Right kidney (tissue), 1 donor: Measurements from ENCODE around the gene EFNB1.

Experiments used
- DNase-seq: peaks from one replicate; pipeline ENCODE4 v3.0.0-alpha.2; 2016

Gene EFNB1

GRCh38 chrX:68880846-68881552, 52.2 kb downstream of the EFNB1 start:
- DNase-seq, result no peak

- no peak for DNase-seq
Measured at GRCh38 chrX:68881911-68882310, 53.1 kb downstream of the EFNB1 start.

DNA sequence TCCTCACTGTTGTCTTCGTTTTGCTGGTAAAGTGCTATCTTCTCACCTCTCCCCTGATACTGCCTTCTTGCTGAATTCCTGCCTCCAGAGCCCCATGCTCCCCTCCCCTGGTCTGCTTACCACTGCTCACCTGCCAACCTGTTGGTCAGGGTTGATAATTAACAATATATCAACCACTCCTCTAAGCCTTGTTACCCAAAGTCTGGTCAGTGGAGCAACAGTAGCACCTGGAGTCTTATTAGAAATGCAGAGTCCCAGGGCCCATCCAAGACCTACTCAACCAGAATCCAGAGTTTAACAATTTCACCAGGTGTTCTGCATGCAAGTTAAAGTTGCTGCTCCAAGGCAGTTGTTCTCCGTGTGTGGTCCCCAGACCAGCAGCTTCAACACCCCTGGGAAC, 55.0 kb downstream of the EFNB1 start:
- no peak for DNase-seq

GRCh38 chrX:68889249-68889648, 60.4 kb downstream of the EFNB1 start:
- no peak for DNase-seq
